ENCODE results near the gene MOSPD3. TPM values are rescaled to one million over a fixed set of nuclear protein-coding genes. Genes with fewer than 3 reads are reported as not detected.

Gene MOSPD3
- total and polyA plus RNA-seq, 2 of the 8 experiments (the other 6 are each of a cell fraction or from before 2014, with no cell fraction given), result 20.7 to 21.4 TPM

- TF ChIP-seq USF2 (IDR thresholded peaks at IDR 0.05; ENCODE audit: low read length) (no peak), SRF (IDR thresholded peaks at IDR 0.05; ENCODE audit: low read depth, low read length) (no peak), SIRT6 (IDR thresholded peaks at IDR 0.05; ENCODE audit: low read length) (no peak), SP4 (IDR thresholded peaks at IDR 0.05; ENCODE audit: low read length) (no peak), BCL11A (IDR thresholded peaks at IDR 0.05; ENCODE audit: low read depth in 2 of 2, low read length in 2 of 2) (no peak), RNF2 (IDR thresholded peaks at IDR 0.05; ENCODE audit: borderline replicate concordance, low read depth, low read length, missing control alignments, poor library complexity, severe bottlenecking) (no peak), CHD2 (IDR thresholded peaks at IDR 0.05; ENCODE audit: low read length) (no peak), SUZ12 (IDR thresholded peaks at IDR 0.05; ENCODE audit: low read length) (no peak)
These were observed 40.6 kb upstream of the MOSPD3 start (continued) for GRCh38 chr7:100571829-100572116.
